H1 (cell line): Measurements from ENCODE around the gene CCDC192.

ENCODE experiments used
- CTCF ChIP-seq, 3 experiments: IDR thresholded peaks; 1 replicate in 2 of 3; 2 replicates in 1 of 3; pipeline versions ENCODE4 v1.5.1 to v1.6.1; 2011; ENCODE audit warnings: low read length in 3 of 3, mild to moderate bottlenecking in 3 of 3, inconsistent platforms in 2 of 3, low read depth in 1 of 3, moderate library complexity in 1 of 3; ENCODE audit not compliant: insufficient read depth in 1 of 3; ENCODE audit errors: control extremely low read depth in 1 of 3
- JUN ChIP-seq: IDR thresholded peaks from 2 replicates; pipeline ENCODE4 v1.6.1; 2011; ENCODE audit warnings: low read depth, mild to moderate bottlenecking, improper control_type of control experiment, low read length
- MAX ChIP-seq: IDR thresholded peaks from 2 replicates; pipeline ENCODE4 v1.6.1; 2012; ENCODE audit warnings: inconsistent platforms
- POLR2A ChIP-seq, 2 experiments: IDR thresholded peaks; 1 replicate in 1 of 2; 2 replicates in 1 of 2; pipeline ENCODE4 v1.6.1; 2011; ENCODE audit warnings: low read depth in 2 of 2, low read length in 2 of 2, mild to moderate bottlenecking in 2 of 2; ENCODE audit errors: control extremely low read depth in 1 of 2

GRCh38 chr5:127870914-127871313, 167.7 kb downstream of the CCDC192 start:
- TF ChIP-seq JUN = no peak
- no peak for TF ChIP-seq CTCF (IDR thresholded peaks at IDR 0.05; ENCODE audit: control extremely low read depth in 1 of 3, insufficient read depth in 1 of 3, low read depth in 1 of 3, low read length in 3 of 3)
- no peak for TF ChIP-seq MAX
- TF ChIP-seq POLR2A (IDR thresholded peaks at IDR 0.05; ENCODE audit: control extremely low read depth in 1 of 2, low read depth in 2 of 2, low read length in 2 of 2) = no peak
